GM18505 (cell line): Measurements from ENCODE around the gene CRACDL.

Experiments used
- ATAC-seq: cut with Tn5 transposase; IDR thresholded peaks from one replicate; pipeline ENCODE4 v1.9.1; 2021; ENCODE audit not compliant: unreplicated experiment
- POLR2A ChIP-seq: IDR thresholded peaks from 4 replicates; pipeline ENCODE4 v1.6.1; 2011; ENCODE audit warnings: borderline replicate concordance; ENCODE audit not compliant: insufficient read depth, insufficient read length; ENCODE audit errors: extremely low read depth

CRACDL gene

GRCh38 chr2:98818164-98818563, 117.9 kb downstream of the CRACDL start:
- no peak for ATAC-seq
- TF ChIP-seq POLR2A = no peak

GRCh38 chr2:98816281-98816680, 119.7 kb downstream of the CRACDL start:
- TF ChIP-seq POLR2A = no peak
- ATAC-seq = no peak

- no peak for ATAC-seq
- no peak for TF ChIP-seq POLR2A
Observed at GRCh38 chr2:98815795-98816194, 120.2 kb downstream of the CRACDL start.

- no peak for TF ChIP-seq POLR2A
- no peak for ATAC-seq
Observed at GRCh38 chr2:98811766-98812165, 124.3 kb downstream of the CRACDL start.

GRCh38 chr2:98810588-98810928, 125.5 kb downstream of the CRACDL start:
- ATAC-seq = no peak
- TF ChIP-seq POLR2A = no peak

GRCh38 chr2:98809878-98810587, 126.0 kb downstream of the CRACDL start:
- ATAC-seq = no peak
- no peak for TF ChIP-seq POLR2A

GRCh38 chr2:98809116-98809515, 126.9 kb downstream of the CRACDL start:
- TF ChIP-seq POLR2A = no peak
- no peak for ATAC-seq

- ATAC-seq = no peak
- no peak for TF ChIP-seq POLR2A
Observed at GRCh38 chr2:98808546-98808945, 127.5 kb downstream of the CRACDL start.

GRCh38 chr2:98807929-98808328, 128.1 kb downstream of the CRACDL start:
- TF ChIP-seq POLR2A = no peak
- ATAC-seq = no peak

- no peak for TF ChIP-seq POLR2A
- ATAC-seq = no peak
Observed at GRCh38 chr2:98807221-98807620, 128.8 kb downstream of the CRACDL start.

- no peak for TF ChIP-seq POLR2A
- ATAC-seq = no peak
Observed at GRCh38 chr2:98806236-98806697, 129.8 kb downstream of the CRACDL start.

- no peak for ATAC-seq
Observed at GRCh38 chr2:98805412-98806171, 130.4 kb downstream of the CRACDL start.

GRCh38 chr2:98804736-98805135, 131.3 kb downstream of the CRACDL start:
- TF ChIP-seq POLR2A = no peak
- no peak for ATAC-seq

More at GRCh38 chr2:98805412-98806171, 130.4 kb downstream of the CRACDL start:
- no peak for TF ChIP-seq POLR2A

- no peak for TF ChIP-seq POLR2A
- ATAC-seq = no peak
Observed at GRCh38 chr2:98804265-98804650, 131.8 kb downstream of the CRACDL start.
